Vagina (tissue), 2 donors: Measurements from ENCODE around the gene NUP98. TPM values are rescaled to one million over a fixed set of nuclear protein-coding genes. Genes with fewer than 3 reads are reported as not detected.

ENCODE experiments used
- DNase-seq, 2 donors: peaks; one replicate each; pipeline ENCODE4 v3.0.0-alpha.2; 2017; ENCODE audit errors: extremely low spot score in 2 of 2
- H3K27ac ChIP-seq: fragments of 200-600 bp; sonication (generic); one replicate; pipeline ENCODE4 v1.5.1; 2019
- H3K27me3 ChIP-seq: fragments of 200-600 bp; sonication (generic); one replicate; pipeline ENCODE4 v1.5.1; 2019
- H3K36me3 ChIP-seq, 2 donors: fragments of 200-600 bp; sonication (generic); one replicate each; pipeline ENCODE4 v1.5.1; 2017 to 2019
- H3K4me1 ChIP-seq: fragments of 200-600 bp; sonication (generic); one replicate; pipeline ENCODE4 v1.5.1; 2019
- H3K4me3 ChIP-seq, 2 donors: fragments of 200-600 bp; sonication (generic); 1 replicate in 1 of 2; 2 replicates in 1 of 2; pipeline ENCODE4 v1.5.1; 2016 to 2019
- H3K9me3 ChIP-seq: fragments of 200-600 bp; sonication (generic); one replicate; pipeline ENCODE4 v1.5.1; 2019
- CTCF ChIP-seq, 3 experiments: fragments of 450-650 bp in 2 of 3; fragments of 200-600 bp in 1 of 3; sonication (generic) in 1 of 3; IDR thresholded peaks; one replicate each; pipeline ENCODE4 v1.5.1; 2017 to 2019; ENCODE audit warnings: antibody characterized with exemption in 3 of 3, mild to moderate bottlenecking in 2 of 3, moderate library complexity in 2 of 3
- POLR2A ChIP-seq, 2 donors: fragments of 450-650 bp; IDR thresholded peaks; one replicate each; pipeline ENCODE4 v1.6.1; 2017; ENCODE audit warnings: antibody characterized with exemption in 2 of 2, mild to moderate bottlenecking in 2 of 2, moderate library complexity in 2 of 2
- POLR2AphosphoS5 ChIP-seq, 2 donors: sonication (generic); formaldehyde crosslinking; IDR thresholded peaks; one replicate each; pipeline ENCODE4 v1.9.0; 2017; ENCODE audit warnings: antibody characterized with exemption in 2 of 2, mild to moderate bottlenecking in 2 of 2, low read depth in 1 of 2; ENCODE audit not compliant: insufficient read depth in 1 of 2
- intact Hi-C: fragments of 100-400 bp; cut with DNase I; formaldehyde crosslinking; loops from one replicate; pipeline ENCODE4 v1.15.1; 2023
- total RNA-seq: library from RNA; depleted of rRNA; stranded (reverse); fragments of >200 nt; gene quantifications from one replicate; pipeline ENCODE4 v1.2.3, GENCODE V29; 2016

NUP98 gene
- total RNA-seq, 1 donor from 2014 or later = 110 TPM

- no peak for TF ChIP-seq POLR2A (IDR thresholded peaks at IDR 0.05)
- no peak for TF ChIP-seq POLR2AphosphoS5 (IDR thresholded peaks at IDR 0.05; ENCODE audit: insufficient read depth in 1 of 2, low read depth in 1 of 2)
- no peak for TF ChIP-seq CTCF (IDR thresholded peaks at IDR 0.05)
- Histone ChIP-seq H3K36me3 (peaks cover 0 to 1% of the 10 kb centered on the region in 2 donors), H3K27ac (no peak overlapping the region), H3K9me3 (no peaks in the 10 kb centered on the region), H3K4me3 (no peak overlapping the region), H3K4me1 (peaks cover 52% of the 10 kb centered on the region), H3K27me3 (no peaks in the 10 kb centered on the region)
- DNase-seq = no peak
- intact Hi-C loops = no loop called here
Measured at GRCh38 chr11:3832816-3833215, 35.5 kb upstream of the NUP98 start.

- H3K36me3 ChIP-seq = peaks cover 0 to 10% of the 10 kb centered on the region in 2 donors
- H3K9me3 ChIP-seq = no peaks in the 10 kb centered on the region
- H3K27ac ChIP-seq = no peak overlapping the region
- TF ChIP-seq POLR2A (IDR thresholded peaks at IDR 0.05) (no peak), CTCF (IDR thresholded peaks at IDR 0.05) (no peak), POLR2AphosphoS5 (IDR thresholded peaks at IDR 0.05; ENCODE audit: insufficient read depth in 1 of 2, low read depth in 1 of 2) (no peak)
- intact Hi-C loops = no loop called here
- H3K4me1 ChIP-seq = peaks cover 41% of the 10 kb centered on the region
- no peak overlapping the region for H3K4me3 ChIP-seq
- DNase-seq = no peak
- H3K27me3 ChIP-seq = no peaks in the 10 kb centered on the region
Measured at GRCh38 chr11:3831378-3832239, 34.3 kb upstream of the NUP98 start.

- intact Hi-C loops = no loop called here
- DNase-seq = no peak
- Histone ChIP-seq H3K27ac (no peak overlapping the region), H3K9me3 (no peaks in the 10 kb centered on the region), H3K27me3 (no peaks in the 10 kb centered on the region), H3K4me3 (no peak overlapping the region), H3K4me1 (peaks cover 32% of the 10 kb centered on the region), H3K36me3 (peaks cover 0 to 11% of the 10 kb centered on the region in 2 donors)
- TF ChIP-seq POLR2AphosphoS5 (IDR thresholded peaks at IDR 0.05; ENCODE audit: insufficient read depth in 1 of 2, low read depth in 1 of 2) = no peak
- TF ChIP-seq CTCF (IDR thresholded peaks at IDR 0.05) = no peak
- TF ChIP-seq POLR2A (IDR thresholded peaks at IDR 0.05) = no peak
Measured at GRCh38 chr11:3830730-3831129, 33.4 kb upstream of the NUP98 start.

GRCh38 chr11:3830088-3830487, 32.7 kb upstream of the NUP98 start:
- Histone ChIP-seq H3K27me3 (no peaks in the 10 kb centered on the region), H3K4me1 (peaks cover 26% of the 10 kb centered on the region), H3K27ac (no peak overlapping the region), H3K4me3 (no peak overlapping the region), H3K9me3 (no peaks in the 10 kb centered on the region), H3K36me3 (peaks cover 0 to 17% of the 10 kb centered on the region in 2 donors)
- intact Hi-C loops = no loop called here
- TF ChIP-seq POLR2AphosphoS5 (IDR thresholded peaks at IDR 0.05; ENCODE audit: insufficient read depth in 1 of 2, low read depth in 1 of 2) = no peak
- no peak for TF ChIP-seq POLR2A (IDR thresholded peaks at IDR 0.05)
- no peak for TF ChIP-seq CTCF (IDR thresholded peaks at IDR 0.05)
- DNase-seq = no peak
